ENCODE data around the gene CROCC2. TPM values are rescaled to one million over a fixed set of nuclear protein-coding genes. Genes with fewer than 3 reads are reported as not detected.

Gene CROCC2
- total and polyA plus RNA-seq, 11 donors, result not detected

- TF ChIP-seq CTCF (IDR thresholded peaks at IDR 0.05) (no peak), POLR2A (IDR thresholded peaks at IDR 0.05) (peak in 1 of 2 donors; percentile 61)
- H3K4me1 ChIP-seq, result peaks cover 0 to 47% (median 27%) of the 10 kb centered on the region in 12 donors
- intact Hi-C loops (cut with DNase I), result loop anchor here in 3 of 10 donors (10.0 kb wide), 2 partner anchors 83 to 433 kb away; partner anchors contain the start of genes DUSP28 (in 1 of the 3) and RNPEPL1 (in 1 of the 3)
Observed at GRCh38 chr2:240997856-240998705, 91.9 kb downstream of the CROCC2 start, which contains the start of gene SNED1. SNED1 (plus strand) TSS chr2:240998618; CDS start chr2:240998838, 220 bp downstream.

GRCh38 chr2:240998706-240998994, 92.5 kb downstream of the CROCC2 start:
- WGBS, 4 donors, result 0 to 1% (median 1%) methylated on average over 1 to 51 of the region's 51 CpGs
- H3K4me3 ChIP-seq, result peak overlapping the region; percentile 46 to 94 (median 68)
- peak overlapping the region in 10 of 12 donors; percentile 37 to 89 (median 61) for H3K27ac ChIP-seq
- DNase-seq (no peak), ATAC-seq (no peak)
- intact Hi-C loops (cut with DNase I), result loop anchor here in 3 of 10 donors (10.0 kb wide), 2 partner anchors 84 to 434 kb away; partner anchors contain the start of genes DUSP28 (in 1 of the 3) and RNPEPL1 (in 1 of the 3)
- peaks cover 0 to 47% (median 27%) of the 10 kb centered on the region in 12 donors for H3K4me1 ChIP-seq
- peaks cover 0 to 4% (median 0%) of the 10 kb centered on the region in 9 donors for H3K27me3 ChIP-seq
- H3K36me3 ChIP-seq, result peaks cover 0 to 6% (median 0%) of the 10 kb centered on the region in 9 donors
- TF ChIP-seq CTCF (IDR thresholded peaks at IDR 0.05), result no peak
- TF ChIP-seq POLR2A (IDR thresholded peaks at IDR 0.05), result no peak
- H3K9me3 ChIP-seq, result peaks cover 0 to 9% (median 5%) of the 10 kb centered on the region in 12 donors

More at GRCh38 chr2:240997856-240998705, 91.9 kb downstream of the CROCC2 start, which contains the start of gene SNED1:
- H3K36me3 ChIP-seq, result peaks cover 0 to under 1% (median 0%) of the 10 kb centered on the region in 9 donors
- H3K27me3 ChIP-seq, result peaks cover 0 to 4% (median 0%) of the 10 kb centered on the region in 9 donors
- H3K9me3 ChIP-seq, result peaks cover 0 to 3% (median 0%) of the 10 kb centered on the region in 12 donors
- 3 to 26% (median 6%) methylated on average over 11 to 61 of the region's 61 CpGs for WGBS, 4 donors
- DNase-seq (peak; percentile 91 to 95 (median 91)), ATAC-seq (peak; percentile 84 to 92 (median 87))
- H3K4me3 ChIP-seq, result peak within 1 kb of the TSS; percentile 46 to 94 (median 68)
- H3K27ac ChIP-seq, result peak within 1 kb of the TSS; percentile 2 to 90 (median 76)

- peaks cover 0 to 9% (median 0%) of the 10 kb centered on the region in 9 donors for H3K36me3 ChIP-seq
- H3K27me3 ChIP-seq, result peaks cover 0 to 4% (median 0%) of the 10 kb centered on the region in 9 donors
- intact Hi-C loops (cut with DNase I), result loop anchor here in 3 of 10 donors (10.0 kb wide), 2 partner anchors 84 to 434 kb away; partner anchors contain the start of genes DUSP28 (in 1 of the 3) and RNPEPL1 (in 1 of the 3)
- H3K4me3 ChIP-seq, result peak overlapping the region; percentile 46 to 94 (median 68)
- WGBS, 4 donors, result 3 to 41% (median 9%) methylated on average over 15 to 71 of the region's 71 CpGs
- peaks cover 0 to 14% (median 10%) of the 10 kb centered on the region in 12 donors for H3K9me3 ChIP-seq
- peak overlapping the region in 11 of 12 donors; percentile 8 to 89 (median 62) for H3K27ac ChIP-seq
- TF ChIP-seq CTCF (IDR thresholded peaks at IDR 0.05) (no peak), POLR2A (IDR thresholded peaks at IDR 0.05) (no peak)
- ATAC-seq (peak in 2 of 4 donors; percentile 10 to 24), DNase-seq (peak in 4 of 5 donors; percentile 33 to 62 (median 44))
- H3K4me1 ChIP-seq, result peaks cover 0 to 47% (median 27%) of the 10 kb centered on the region in 12 donors
Observed at GRCh38 chr2:240998995-240999791, 93.1 kb downstream of the CROCC2 start.

All from heart left ventricle (tissue), 16 donors.